Stimulated activated CD4-positive, alpha-beta T cell treated with anti-CD3 and anti-CD28 coated beads, TNF-alpha, amount 100 ng/mL, for 4 hours (primary cell): Measurements from ENCODE around the gene PRG2.
"Not testable (repeated sequence)": the region's sequence is repeated elsewhere in the genome, so short reads cannot be mapped to it uniquely, and the experiment has no call there.

Experiments used
- DNase-seq, 3 experiments: peaks; one replicate each; pipeline ENCODE4 v3.0.0-alpha.2; 2020; ENCODE audit warnings: low read depth in 3 of 3

PRG2 gene

GRCh38 chr11:57348052-57348451 is 42.4 kb downstream of the PRG2 start:
- DNase-seq: no peak

DNA sequence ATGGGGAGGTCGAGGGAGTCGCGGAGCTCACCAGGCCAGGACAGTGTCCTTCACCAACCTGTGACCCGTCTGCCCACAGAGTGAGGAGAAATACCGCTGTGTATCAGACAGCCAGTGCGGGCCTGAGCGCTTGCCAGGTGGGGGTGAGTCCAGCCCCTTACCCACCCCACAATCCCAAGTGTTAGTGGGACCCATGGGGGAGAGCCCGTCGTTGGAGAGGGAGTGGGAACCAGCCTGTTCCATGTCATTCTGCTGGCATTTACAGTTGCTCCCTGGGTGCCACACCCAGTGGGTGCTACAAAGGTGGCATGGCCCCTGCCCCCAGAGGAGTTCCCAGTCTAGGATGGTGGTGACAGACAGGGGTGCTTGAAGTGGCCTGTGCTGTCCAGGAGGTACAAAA is 43.1 kb downstream of the PRG2 start:
- no peak for DNase-seq

DNA sequence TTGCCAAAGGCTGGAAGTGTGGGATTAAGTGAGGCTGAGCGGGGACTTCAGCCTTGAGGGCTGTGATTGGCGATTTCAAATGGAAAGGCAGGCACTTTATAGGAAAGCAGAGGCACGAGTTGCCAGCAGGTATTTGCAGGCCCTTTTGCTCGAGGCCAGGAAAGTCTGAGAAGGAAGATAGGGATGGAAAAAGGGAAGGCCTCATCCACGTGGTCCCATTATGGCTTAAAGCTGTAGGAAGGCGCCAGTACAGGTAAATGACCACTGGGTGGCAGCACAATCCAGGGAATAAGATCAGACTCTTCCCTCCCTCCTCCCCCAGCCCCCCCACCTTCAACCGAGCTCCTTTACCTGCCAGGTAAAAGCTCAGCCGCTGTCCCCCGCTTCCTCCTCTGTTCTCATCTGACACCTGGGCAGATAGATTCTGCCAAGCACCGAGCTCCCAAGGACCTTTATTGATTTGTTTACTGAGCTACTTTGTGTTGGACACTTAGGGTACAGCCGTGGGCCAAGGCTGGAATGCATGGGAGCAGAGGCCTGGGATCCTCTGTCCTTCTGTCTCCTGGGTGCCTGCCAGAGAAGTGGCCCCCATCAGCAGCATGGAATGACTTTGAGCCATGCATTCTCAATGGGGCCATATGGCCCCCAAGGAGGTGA is 44.8 kb downstream of the PRG2 start:
- peak; percentile 48 to 63 (median 51) for DNase-seq

DNA sequence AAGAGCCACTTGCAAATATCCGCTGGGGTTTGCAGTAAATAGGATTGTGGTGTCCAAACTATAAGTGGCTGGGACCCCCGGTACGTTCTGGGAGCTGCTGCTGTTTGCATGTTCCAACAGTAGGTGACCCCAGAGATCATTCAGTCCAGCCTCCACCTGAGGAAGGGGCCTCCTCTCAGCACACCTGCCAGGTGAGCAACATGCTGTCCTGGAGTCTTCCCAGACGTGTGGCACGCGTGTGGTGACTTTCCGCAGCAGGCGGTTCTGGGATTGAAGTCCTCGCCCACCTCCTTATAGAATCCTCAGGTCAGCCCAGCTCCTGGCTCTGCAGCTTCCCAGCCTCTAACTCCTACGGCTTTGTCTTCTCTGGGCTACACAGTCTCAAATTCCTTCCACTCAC is 45.6 kb downstream of the PRG2 start:
- DNase-seq: no peak

GRCh38 chr11:57343825-57344224 is 46.6 kb downstream of the PRG2 start:
- DNase-seq: no peak

- DNase-seq: no peak
Observed at GRCh38 chr11:57342702-57343101, 47.7 kb downstream of the PRG2 start.

DNA sequence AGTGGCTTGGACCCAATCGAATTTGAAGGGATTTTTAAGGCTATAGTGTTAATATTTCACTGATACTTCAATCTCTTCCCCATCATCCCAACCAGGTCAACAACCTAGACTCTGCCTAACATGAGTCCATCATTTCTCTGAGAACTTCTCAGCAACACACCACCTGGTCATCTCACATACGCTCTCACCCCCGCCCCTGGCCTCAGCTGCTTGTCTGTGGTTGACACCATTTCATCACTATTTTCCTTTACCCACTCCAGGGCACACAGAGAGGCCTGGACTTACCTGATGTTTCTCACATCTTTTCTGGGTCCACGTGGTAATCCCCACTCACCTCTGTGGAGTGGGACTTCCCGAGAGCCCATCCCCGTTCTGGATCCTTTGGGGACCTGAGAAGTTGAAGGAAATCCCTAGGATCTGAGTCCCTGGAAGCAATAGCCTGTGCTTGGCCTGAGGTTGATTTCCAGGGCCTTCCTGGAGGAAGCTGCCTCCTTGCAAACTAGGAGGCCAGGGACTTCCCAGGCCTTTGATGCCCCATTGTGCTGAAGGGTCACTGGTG is 49.1 kb downstream of the PRG2 start:
- no peak for DNase-seq

DNA sequence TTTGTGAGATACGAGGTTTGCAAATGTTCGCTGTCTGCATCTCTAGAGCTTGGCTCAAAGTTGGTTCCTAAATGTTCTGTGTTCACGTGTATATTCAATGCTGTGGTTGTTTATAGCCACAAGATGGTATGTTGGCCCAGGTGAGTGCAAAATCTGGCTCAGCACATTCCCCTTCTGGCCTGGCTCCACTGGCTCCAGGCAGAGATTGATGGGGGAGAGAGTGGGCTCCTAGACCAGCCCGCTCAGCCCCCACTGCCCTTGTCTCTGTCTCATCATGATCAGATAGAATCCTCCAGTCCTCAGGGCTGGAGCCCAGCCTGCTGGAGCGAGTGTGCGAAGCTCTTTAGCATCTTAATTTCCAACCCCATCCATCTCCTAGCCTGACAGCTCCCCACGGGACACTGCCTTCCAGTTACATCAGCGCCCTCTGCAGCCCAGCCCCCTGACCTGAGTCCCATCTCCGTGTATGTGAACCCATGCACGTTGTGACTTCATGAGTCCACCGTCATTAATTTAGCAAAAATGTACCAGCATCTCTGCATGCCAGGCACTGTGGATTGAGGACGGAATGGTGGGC is 50.3 kb downstream of the PRG2 start:
- DNase-seq: no peak

GRCh38 chr11:57339328-57339727 is 51.1 kb downstream of the PRG2 start:
- DNase-seq: no peak

DNA sequence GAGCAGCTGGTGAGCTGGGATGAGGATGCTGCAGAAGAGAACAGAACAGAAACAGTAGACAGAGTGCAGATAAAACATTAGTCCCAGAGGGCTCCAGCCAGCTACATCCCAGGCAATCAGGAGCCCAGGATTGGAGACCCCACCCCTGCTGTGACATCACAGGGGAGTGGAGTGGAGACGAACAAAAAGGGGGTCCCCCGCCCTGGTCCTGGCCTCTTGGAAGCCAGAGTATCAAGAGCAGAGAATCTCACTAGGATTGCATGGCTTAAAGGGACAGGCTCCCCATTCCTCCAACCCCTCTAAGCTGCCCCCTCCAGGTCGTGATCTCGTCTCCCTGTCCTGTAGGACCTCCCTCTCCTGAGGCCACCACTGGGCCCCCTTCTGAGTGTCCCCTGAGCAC is 52.3 kb downstream of the PRG2 start, which contains the start of gene P2RX3:
TSS of gene P2RX3 (plus strand) at position 211 of the 400 bp plus-strand sequence. CDS start 199 bp downstream, outside the sequence.
- DNase-seq: no peak

- not testable (repeated sequence) for DNase-seq
Observed at GRCh38 chr11:57336856-57337255, 53.6 kb downstream of the PRG2 start.
